ENCODE data around the gene UBALD1. TPM values are rescaled to one million over a fixed set of nuclear protein-coding genes. Genes with fewer than 3 reads are reported as not detected.

Gene UBALD1
- total RNA-seq, 4 donors from 2014 or later, result 5.9 to 17.0 (median 9.6) TPM

DNA sequence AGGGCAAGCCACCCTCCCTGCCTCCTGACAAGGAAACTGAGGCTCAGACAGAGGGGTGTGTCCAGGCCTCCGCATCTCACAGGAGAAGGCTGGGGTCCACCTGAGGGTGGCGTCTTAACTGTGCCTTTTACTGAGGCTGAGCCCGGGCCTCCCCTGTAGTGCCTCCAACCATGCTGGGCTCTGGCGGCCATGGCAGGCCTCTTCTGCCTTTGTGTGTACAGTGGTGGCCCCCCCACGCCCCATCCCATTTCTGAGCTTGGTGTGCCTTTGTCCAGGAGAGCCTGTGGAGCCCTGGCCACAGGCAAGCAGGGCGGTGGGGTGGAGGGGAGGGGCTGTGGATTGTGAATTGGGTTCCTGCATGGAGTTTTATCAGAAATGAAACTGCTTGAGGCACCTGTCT is 41.1 kb upstream of the UBALD1 start:
- Histone ChIP-seq H3K27me3 (no peaks in the 10 kb centered on the region), H3K4me3 (no peak overlapping the region), H3K27ac (no peak overlapping the region), H3K36me3 (peaks cover 25 to 100% (median 26%) of the 10 kb centered on the region in 3 donors), H3K9me3 (no peaks in the 10 kb centered on the region), H3K4me1 (peaks cover 0 to 12% (median 0%) of the 10 kb centered on the region in 3 donors)
- no CpG with 5 or more reads among the region's 6 CpGs for WGBS, 2 donors
- DNase-seq, result no peak
- intact Hi-C loops (cut with DNase I), result no loop called here
- TF ChIP-seq POLR2A (IDR thresholded peaks at IDR 0.05) (no peak), CTCF (IDR thresholded peaks at IDR 0.05) (no peak)

DNA sequence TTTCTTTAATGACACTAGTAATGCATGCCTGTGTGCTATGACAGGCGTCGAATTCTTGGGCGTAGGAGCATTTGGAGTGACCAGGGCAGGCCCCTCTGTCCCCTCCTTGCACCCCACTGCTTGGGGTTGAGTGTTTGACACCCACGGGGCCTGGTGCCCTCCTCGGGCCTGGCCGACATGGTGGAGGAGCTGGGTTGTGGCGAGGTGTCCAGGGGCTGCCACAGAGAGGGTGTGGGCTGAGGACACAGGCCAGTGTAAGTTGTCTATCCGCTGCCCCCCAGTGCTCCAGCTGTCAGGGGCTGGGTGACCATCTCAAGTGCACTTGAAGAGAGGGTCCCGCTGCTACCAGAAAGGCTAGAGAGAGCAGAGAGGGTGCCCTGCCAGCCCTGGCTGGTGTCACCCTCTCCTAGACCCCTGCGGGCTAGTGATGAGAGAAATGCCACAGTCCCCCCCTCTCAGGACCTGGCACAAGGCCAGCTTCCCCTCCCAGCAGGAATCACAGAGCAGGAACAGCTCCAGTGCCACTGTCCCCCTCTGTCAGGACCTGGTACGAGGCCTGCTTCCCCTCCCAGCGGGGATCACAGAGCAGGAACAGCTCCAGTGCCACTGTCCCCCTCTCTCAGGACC is 40.4 kb upstream of the UBALD1 start:
- Histone ChIP-seq H3K4me1 (peaks cover 0 to 11% (median 0%) of the 10 kb centered on the region in 3 donors), H3K4me3 (no peak overlapping the region), H3K9me3 (no peaks in the 10 kb centered on the region), H3K36me3 (peaks cover 25 to 100% (median 26%) of the 10 kb centered on the region in 3 donors), H3K27me3 (no peaks in the 10 kb centered on the region), H3K27ac (no peak overlapping the region)
- intact Hi-C loops (cut with DNase I), result no loop called here
- 93 to 100% methylated on average over 3 to 5 of the region's 12 CpGs for WGBS, 2 donors
- TF ChIP-seq CTCF (IDR thresholded peaks at IDR 0.05) (no peak), POLR2A (IDR thresholded peaks at IDR 0.05) (no peak)
- no peak for DNase-seq

- Histone ChIP-seq H3K36me3 (peaks cover 25 to 100% (median 26%) of the 10 kb centered on the region in 3 donors), H3K4me3 (no peak overlapping the region), H3K27ac (no peak overlapping the region), H3K27me3 (no peaks in the 10 kb centered on the region), H3K9me3 (no peaks in the 10 kb centered on the region), H3K4me1 (peaks cover 0 to 9% (median 0%) of the 10 kb centered on the region in 3 donors)
- no peak for TF ChIP-seq POLR2A (IDR thresholded peaks at IDR 0.05)
- no peak for TF ChIP-seq CTCF (IDR thresholded peaks at IDR 0.05)
- no peak for DNase-seq
- intact Hi-C loops (cut with DNase I), result no loop called here
- 78 to 80% methylated on average over 2 to 8 of the region's 16 CpGs for WGBS, 2 donors
Measured at GRCh38 chr16:4654011-4654963, 39.6 kb upstream of the UBALD1 start.

DNA sequence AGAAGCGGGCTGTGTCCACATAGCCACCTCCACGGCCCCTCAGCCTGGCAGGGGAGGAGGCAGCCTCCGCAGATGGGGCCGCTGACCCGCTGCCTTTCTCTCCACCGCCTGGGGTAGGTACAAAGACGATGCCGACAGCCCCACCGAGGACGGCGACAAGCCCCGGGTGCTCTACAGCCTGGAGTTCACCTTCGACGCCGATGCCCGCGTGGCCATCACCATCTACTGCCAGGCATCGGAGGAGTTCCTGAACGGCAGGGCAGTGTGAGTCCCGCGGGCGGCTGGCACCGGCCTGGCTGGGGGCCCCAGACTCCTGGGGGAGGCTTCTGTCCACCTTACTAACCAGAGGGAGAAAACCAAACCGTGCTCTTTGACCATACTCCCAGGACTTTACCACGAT is 37.9 kb upstream of the UBALD1 start:
- peaks cover 0 to 9% (median 0%) of the 10 kb centered on the region in 3 donors for H3K4me1 ChIP-seq
- H3K4me3 ChIP-seq, result no peak overlapping the region
- H3K27me3 ChIP-seq, result no peaks in the 10 kb centered on the region
- H3K36me3 ChIP-seq, result peaks cover 20 to 92% (median 26%) of the 10 kb centered on the region in 3 donors
- TF ChIP-seq CTCF (IDR thresholded peaks at IDR 0.05) (no peak), POLR2A (IDR thresholded peaks at IDR 0.05) (no peak)
- H3K27ac ChIP-seq, result no peak overlapping the region
- no peak for DNase-seq
- intact Hi-C loops (cut with DNase I), result no loop called here
- no peaks in the 10 kb centered on the region for H3K9me3 ChIP-seq
- 67 to 92% methylated on average over 1 to 21 of the region's 25 CpGs for WGBS, 2 donors

DNA sequence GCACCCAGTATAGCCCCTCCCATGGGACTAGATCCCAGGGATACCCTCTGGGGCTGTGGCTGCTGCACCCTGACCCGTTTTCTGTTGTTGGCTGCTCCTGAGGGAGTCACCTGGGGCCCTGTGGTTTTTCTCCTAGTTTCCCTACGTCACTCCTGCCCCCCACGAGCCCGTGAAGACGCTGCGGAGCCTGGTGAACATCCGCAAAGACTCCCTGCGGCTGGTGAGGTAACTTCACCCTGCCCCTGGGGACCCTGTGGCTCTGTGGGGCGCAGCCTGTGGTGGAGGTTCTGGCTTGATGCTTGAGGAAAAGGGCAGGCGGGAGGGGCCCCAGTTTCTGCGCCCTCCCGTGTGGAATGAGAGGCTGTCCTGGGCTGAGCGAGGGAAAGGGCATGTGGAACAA is 37.1 kb upstream of the UBALD1 start:
- no peak for TF ChIP-seq POLR2A (IDR thresholded peaks at IDR 0.05)
- no peak for TF ChIP-seq CTCF (IDR thresholded peaks at IDR 0.05)
- Histone ChIP-seq H3K9me3 (no peaks in the 10 kb centered on the region), H3K4me3 (no peak overlapping the region), H3K4me1 (peaks cover 0 to 9% (median 0%) of the 10 kb centered on the region in 3 donors), H3K27me3 (no peaks in the 10 kb centered on the region), H3K27ac (no peak overlapping the region), H3K36me3 (peaks cover 20 to 90% (median 26%) of the 10 kb centered on the region in 3 donors)
- no peak for DNase-seq
- intact Hi-C loops (cut with DNase I), result no loop called here
- WGBS, 2 donors, result 80 to 94% methylated on average over 2 to 6 of the region's 13 CpGs

Data from esophagus squamous epithelium (tissue), 5 donors.